Stimulated activated naive CD4-positive, alpha-beta T cell (primary cell): ENCODE measurements around the gene PREX1.
A peak's percentile ranks its signal among the peaks of the same experiment; 100 is the strongest.
"Not testable (repeated sequence)": the region's sequence is repeated elsewhere in the genome, so short reads cannot be mapped to it uniquely, and the experiment has no call there.

Experiments used
- DNase-seq, 6 experiments: peaks; one replicate each; lab custom pipeline; 2025; lab: John Stamatoyannopoulos, UW

Gene PREX1

GRCh38 chr20:48827855-48828733, at the start of gene PREX1:
Gene PREX1 (minus strand): TSS chr20:48827999. CDS start chr20:48827860, 139 bp downstream.
- DNase-seq: peak; percentile 15 to 63 (median 53)

GRCh38 chr20:48877304-48877703, 49.5 kb upstream of the PREX1 start:
- DNase-seq: no peak

- DNase-seq: no peak
Observed at GRCh38 chr20:48875914-48876240, 48.1 kb upstream of the PREX1 start.

- DNase-seq: no peak
Observed at GRCh38 chr20:48875233-48875913, 47.6 kb upstream of the PREX1 start.

- DNase-seq: not testable (repeated sequence)
Observed at GRCh38 chr20:48869442-48869841, 41.6 kb upstream of the PREX1 start.

- no peak for DNase-seq
Observed at GRCh38 chr20:48866936-48867335, 39.1 kb upstream of the PREX1 start.

- DNase-seq: no peak
Observed at GRCh38 chr20:48864738-48865318, 37.0 kb upstream of the PREX1 start.

- no peak for DNase-seq
Observed at GRCh38 chr20:48864254-48864653, 36.5 kb upstream of the PREX1 start.

- no peak for DNase-seq
Observed at GRCh38 chr20:48862279-48862678, 34.5 kb upstream of the PREX1 start.

- DNase-seq: no peak
Observed at GRCh38 chr20:48861444-48861843, 33.6 kb upstream of the PREX1 start.

GRCh38 chr20:48858075-48858790, 30.4 kb upstream of the PREX1 start:
- no peak for DNase-seq

- DNase-seq: no peak
Observed at GRCh38 chr20:48856130-48856529, 28.3 kb upstream of the PREX1 start.

- DNase-seq: no peak
Observed at GRCh38 chr20:48855046-48855445, 27.2 kb upstream of the PREX1 start.

GRCh38 chr20:48852609-48853008, 24.8 kb upstream of the PREX1 start:
- no peak for DNase-seq

GRCh38 chr20:48851579-48851978, 23.8 kb upstream of the PREX1 start:
- DNase-seq: no peak

GRCh38 chr20:48850977-48851299, 23.1 kb upstream of the PREX1 start:
- DNase-seq: no peak

GRCh38 chr20:48850257-48850976, 22.6 kb upstream of the PREX1 start:
- DNase-seq: no peak

- DNase-seq: no peak
Observed at GRCh38 chr20:48849779-48850178, 22.0 kb upstream of the PREX1 start.

GRCh38 chr20:48849299-48849698, 21.5 kb upstream of the PREX1 start:
- no peak for DNase-seq

- DNase-seq: no peak
Observed at GRCh38 chr20:48847498-48848205, 19.9 kb upstream of the PREX1 start.
